GM19099 (cell line): ENCODE measurements around the gene IGSF22.

Experiments
- POLR2A ChIP-seq: IDR thresholded peaks from 3 replicates; pipeline ENCODE4 v1.6.1; 2011; ENCODE audit warnings: low read depth; ENCODE audit not compliant: insufficient read length; ENCODE audit errors: extremely low read depth

Gene IGSF22

GRCh38 chr11:18705651-18706281 lies 20.2 kb downstream of the IGSF22 start:
- no peak for TF ChIP-seq POLR2A

DNA sequence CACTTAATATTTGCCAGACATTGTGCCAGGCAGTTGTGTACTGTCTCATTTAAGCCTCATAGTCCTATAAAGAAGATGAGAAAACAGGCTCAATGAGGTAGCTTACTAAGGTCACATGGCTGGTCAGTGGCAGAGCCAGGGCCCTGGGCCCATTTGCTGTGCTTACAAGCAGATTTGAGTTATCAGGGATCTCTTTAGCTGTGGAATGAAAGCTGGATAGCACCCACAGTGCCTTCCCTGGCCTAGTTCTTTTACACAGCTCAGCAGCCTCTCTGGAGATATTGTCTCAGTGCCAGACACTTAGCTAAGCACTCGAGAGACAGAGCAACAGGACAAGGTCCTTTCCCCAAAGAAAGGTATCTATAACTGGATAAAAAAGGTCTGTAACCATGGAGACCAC lies 21.3 kb downstream of the IGSF22 start:
- no peak for TF ChIP-seq POLR2A

GRCh38 chr11:18704045-18704645 lies 21.8 kb downstream of the IGSF22 start:
- TF ChIP-seq POLR2A = no peak

- no peak for TF ChIP-seq POLR2A
These were observed 22.8 kb downstream of the IGSF22 start for GRCh38 chr11:18703001-18703763.

DNA sequence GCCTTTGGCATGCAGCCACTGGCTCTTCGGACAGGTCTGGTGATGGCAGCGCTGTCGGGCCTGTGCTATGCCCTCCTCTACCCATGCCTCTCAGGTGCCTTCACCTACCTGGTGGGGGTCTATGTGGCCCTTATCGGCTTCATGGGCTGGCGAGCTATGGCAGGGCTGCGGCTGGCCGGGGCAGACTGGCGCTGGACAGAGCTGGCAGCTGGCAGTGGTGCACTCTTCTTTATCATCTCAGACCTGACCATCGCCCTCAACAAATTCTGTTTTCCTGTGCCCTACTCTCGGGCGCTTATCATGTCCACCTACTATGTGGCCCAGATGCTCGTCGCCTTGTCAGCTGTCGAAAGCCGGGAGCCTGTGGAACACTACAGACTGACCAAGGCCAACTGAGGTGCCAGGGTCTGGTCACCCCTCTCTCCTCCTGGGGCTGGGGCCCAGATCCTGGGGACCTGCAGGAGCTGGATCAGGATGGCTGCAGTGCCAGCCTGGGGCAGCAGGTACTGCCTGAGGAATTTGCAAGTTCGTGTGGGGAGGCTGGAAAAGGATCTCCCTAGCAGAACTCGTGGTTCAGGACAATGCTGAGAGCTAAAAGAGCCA lies 24.3 kb downstream of the IGSF22 start:
- TF ChIP-seq POLR2A = no peak

GRCh38 chr11:18700872-18701271 lies 25.1 kb downstream of the IGSF22 start:
- TF ChIP-seq POLR2A = no peak

DNA sequence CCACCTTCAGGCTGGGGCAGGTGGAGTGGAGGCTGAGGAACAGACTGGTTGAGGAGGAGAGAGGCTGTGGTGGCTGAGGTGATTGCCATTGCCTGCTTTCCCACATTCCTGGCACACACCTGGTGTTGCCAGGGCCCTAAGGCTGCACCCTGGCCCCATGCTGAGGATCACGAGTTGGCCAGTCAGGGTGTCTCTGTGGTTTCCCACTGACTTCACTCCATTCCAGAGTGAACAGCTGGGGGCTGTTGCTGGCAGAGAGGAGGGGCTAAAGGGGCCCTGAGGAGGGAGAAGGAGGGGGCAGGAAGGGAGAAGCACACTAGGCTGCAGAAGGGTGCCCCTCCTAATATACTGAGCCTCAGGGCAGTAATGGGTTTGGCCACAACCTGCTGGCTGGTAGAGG lies 25.6 kb downstream of the IGSF22 start:
- TF ChIP-seq POLR2A = no peak

GRCh38 chr11:18699848-18700261 lies 26.1 kb downstream of the IGSF22 start:
- no peak for TF ChIP-seq POLR2A

- TF ChIP-seq POLR2A = no peak
These were observed 26.8 kb downstream of the IGSF22 start for GRCh38 chr11:18699269-18699596.

GRCh38 chr11:18698341-18699268 lies 27.4 kb downstream of the IGSF22 start, which contains the start of gene TMEM86A:
TSS of gene TMEM86A (plus strand) at chr11:18698779. CDS start at chr11:18698887, 108 bp downstream.
- no peak for TF ChIP-seq POLR2A

GRCh38 chr11:18697576-18697975 lies 28.4 kb downstream of the IGSF22 start:
- no peak for TF ChIP-seq POLR2A

GRCh38 chr11:18696638-18697225 lies 29.3 kb downstream of the IGSF22 start:
- no peak for TF ChIP-seq POLR2A

GRCh38 chr11:18692941-18693760 lies 32.8 kb downstream of the IGSF22 start:
- TF ChIP-seq POLR2A = no peak
